ENCODE measurements around the gene SETD3.
A peak's percentile ranks its signal among the peaks of the same experiment; 100 is the strongest.

The SETD3 gene

GRCh38 chr14:99518441-99519346, 38.0 kb upstream of the SETD3 start:
- TF ChIP-seq CTCF (IDR thresholded peaks at IDR 0.05; ENCODE audit: insufficient read depth, low read length, poor library complexity, severe bottlenecking) = peak; percentile 89
- no peak for TF ChIP-seq EZH2phosphoT487 (conservative IDR thresholded peaks at IDR 0.05; ENCODE audit: low read length)
- Histone ChIP-seq H3K4me2 (ENCODE audit: low read depth, low read length, poor library complexity, severe bottlenecking) (no peak overlapping the region), H3K9me2 (replicated peaks; ENCODE audit: insufficient read depth, low read length) (no peaks in the 10 kb centered on the region), H2AFZ (ENCODE audit: low read depth, low read length, severe bottlenecking) (no peak overlapping the region), H3K4me3 (ENCODE audit: insufficient read depth, low read length, poor library complexity, severe bottlenecking) (no peak overlapping the region), H3K9me3 (ENCODE audit: insufficient read depth, low read length) (no peaks in the 10 kb centered on the region), H4K20me1 (ENCODE audit: low read depth, low read length) (no peaks in the 10 kb centered on the region), H3K79me2 (ENCODE audit: insufficient read depth, low read length) (no peaks in the 10 kb centered on the region), H3K27ac (ENCODE audit: low read depth, low read length) (no peak overlapping the region), H3K9ac (ENCODE audit: low read length) (no peak overlapping the region), H3K27me3 (ENCODE audit: low read length) (no peaks in the 10 kb centered on the region), H3F3A (ENCODE audit: insufficient read depth) (no peaks in the 10 kb centered on the region), H3K36me3 (ENCODE audit: low read length) (no peaks in the 10 kb centered on the region)

GRCh38 chr14:99517643-99518381, 37.2 kb upstream of the SETD3 start:
- Histone ChIP-seq H3K4me2 (ENCODE audit: low read depth, low read length, poor library complexity, severe bottlenecking) (no peak overlapping the region), H3K9me3 (ENCODE audit: insufficient read depth, low read length) (no peaks in the 10 kb centered on the region), H4K20me1 (ENCODE audit: low read depth, low read length) (no peaks in the 10 kb centered on the region), H3K4me3 (ENCODE audit: insufficient read depth, low read length, poor library complexity, severe bottlenecking) (no peak overlapping the region), H3K27ac (ENCODE audit: low read depth, low read length) (no peak overlapping the region), H3K27me3 (ENCODE audit: low read length) (no peaks in the 10 kb centered on the region), H3K9me2 (replicated peaks; ENCODE audit: insufficient read depth, low read length) (no peaks in the 10 kb centered on the region), H3F3A (ENCODE audit: insufficient read depth) (no peaks in the 10 kb centered on the region), H3K79me2 (ENCODE audit: insufficient read depth, low read length) (no peaks in the 10 kb centered on the region), H3K9ac (ENCODE audit: low read length) (no peak overlapping the region), H2AFZ (ENCODE audit: low read depth, low read length, severe bottlenecking) (no peak overlapping the region), H3K36me3 (ENCODE audit: low read length) (no peaks in the 10 kb centered on the region)
- no peak for TF ChIP-seq EZH2phosphoT487 (conservative IDR thresholded peaks at IDR 0.05; ENCODE audit: low read length)

- Histone ChIP-seq H2AFZ (ENCODE audit: low read depth, low read length, severe bottlenecking) (no peak overlapping the region), H3K9me2 (replicated peaks; ENCODE audit: insufficient read depth, low read length) (no peaks in the 10 kb centered on the region), H4K20me1 (ENCODE audit: low read depth, low read length) (no peaks in the 10 kb centered on the region), H3K36me3 (ENCODE audit: low read length) (no peaks in the 10 kb centered on the region), H3K9me3 (ENCODE audit: insufficient read depth, low read length) (no peaks in the 10 kb centered on the region), H3K79me2 (ENCODE audit: insufficient read depth, low read length) (no peaks in the 10 kb centered on the region), H3K9ac (ENCODE audit: low read length) (no peak overlapping the region), H3K4me3 (ENCODE audit: insufficient read depth, low read length, poor library complexity, severe bottlenecking) (no peak overlapping the region), H3K27me3 (ENCODE audit: low read length) (no peaks in the 10 kb centered on the region), H3K27ac (ENCODE audit: low read depth, low read length) (no peak overlapping the region), H3K4me2 (ENCODE audit: low read depth, low read length, poor library complexity, severe bottlenecking) (no peak overlapping the region), H3F3A (ENCODE audit: insufficient read depth) (no peaks in the 10 kb centered on the region)
- TF ChIP-seq CTCF (IDR thresholded peaks at IDR 0.05; ENCODE audit: insufficient read depth, low read length, poor library complexity, severe bottlenecking) = no peak
- TF ChIP-seq EZH2phosphoT487 (conservative IDR thresholded peaks at IDR 0.05; ENCODE audit: low read length) = no peak
These were observed 36.4 kb upstream of the SETD3 start for GRCh38 chr14:99516871-99517642.

All from SU-DHL-6 (cell line).